PC-3 (cell line): ENCODE data around the gene CRISPLD2.

Experiments used
- EZH2phosphoT487 ChIP-seq: fragments of 300-600 bp; sonication (generic); IDR thresholded peaks from 2 replicates; pipeline ENCODE4 v1.6.1; 2018; ENCODE audit warnings: mild to moderate bottlenecking, antibody characterized with exemption, low read length, borderline replicate concordance
- TF ChIP-seq, protein P1 (sequence below): fragments of 300-600 bp; sonication (generic); conservative IDR thresholded peaks from 2 replicates; pipeline ENCODE4 v1.5.1; 2017; ENCODE audit warnings: antibody characterized with exemption, low read depth, mild to moderate bottlenecking, low read length

DNA sequence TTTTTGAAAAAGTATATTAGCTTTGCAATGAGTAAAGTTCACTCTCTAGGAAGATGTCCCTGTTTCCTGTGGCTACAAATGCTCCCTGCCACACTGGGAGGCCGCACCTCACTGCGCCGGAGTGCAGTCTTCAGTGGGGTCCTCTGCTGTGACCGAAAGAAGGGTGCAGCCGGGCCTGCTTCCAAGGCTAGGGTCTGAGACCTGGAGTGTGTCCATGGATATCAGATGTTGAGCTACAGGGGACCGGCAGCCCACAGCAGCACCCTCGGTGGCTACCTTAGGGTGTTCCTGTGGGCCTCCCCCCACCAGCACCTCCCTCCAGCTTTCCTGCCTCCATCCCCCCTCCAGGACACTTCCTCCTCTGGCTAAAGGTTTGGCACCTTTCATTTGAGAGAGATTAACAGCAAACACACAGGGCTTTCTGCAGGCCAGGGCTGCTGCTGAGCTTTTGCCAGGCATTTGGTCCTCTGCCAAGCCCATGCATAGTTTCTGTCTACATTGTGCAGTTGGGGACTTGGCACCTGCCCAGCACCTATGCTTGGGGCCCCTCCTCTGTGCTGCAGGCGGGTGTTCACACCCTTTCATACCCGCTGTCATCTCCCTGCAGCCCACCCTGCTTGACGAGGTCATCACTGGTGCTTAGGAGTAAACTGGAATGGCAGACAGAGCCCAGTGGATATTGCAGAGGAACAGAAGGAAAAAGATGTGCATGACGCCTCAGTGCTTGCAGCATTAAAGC, 33.8 kb upstream of the CRISPLD2 start:
- TF ChIP-seq, protein P1, sequence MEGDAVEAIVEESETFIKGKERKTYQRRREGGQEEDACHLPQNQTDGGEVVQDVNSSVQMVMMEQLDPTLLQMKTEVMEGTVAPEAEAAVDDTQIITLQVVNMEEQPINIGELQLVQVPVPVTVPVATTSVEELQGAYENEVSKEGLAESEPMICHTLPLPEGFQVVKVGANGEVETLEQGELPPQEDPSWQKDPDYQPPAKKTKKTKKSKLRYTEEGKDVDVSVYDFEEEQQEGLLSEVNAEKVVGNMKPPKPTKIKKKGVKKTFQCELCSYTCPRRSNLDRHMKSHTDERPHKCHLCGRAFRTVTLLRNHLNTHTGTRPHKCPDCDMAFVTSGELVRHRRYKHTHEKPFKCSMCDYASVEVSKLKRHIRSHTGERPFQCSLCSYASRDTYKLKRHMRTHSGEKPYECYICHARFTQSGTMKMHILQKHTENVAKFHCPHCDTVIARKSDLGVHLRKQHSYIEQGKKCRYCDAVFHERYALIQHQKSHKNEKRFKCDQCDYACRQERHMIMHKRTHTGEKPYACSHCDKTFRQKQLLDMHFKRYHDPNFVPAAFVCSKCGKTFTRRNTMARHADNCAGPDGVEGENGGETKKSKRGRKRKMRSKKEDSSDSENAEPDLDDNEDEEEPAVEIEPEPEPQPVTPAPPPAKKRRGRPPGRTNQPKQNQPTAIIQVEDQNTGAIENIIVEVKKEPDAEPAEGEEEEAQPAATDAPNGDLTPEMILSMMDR: no peak
- no peak for TF ChIP-seq EZH2phosphoT487
